ENCODE results near the gene S100A12. TPM values are rescaled to one million over a fixed set of nuclear protein-coding genes. Genes with fewer than 3 reads are reported as not detected.

S100A12 gene
- total and polyA plus RNA-seq, 7 donors: 2.9 to 23.4 (median 20.8) TPM; not detected in 4

DNA sequence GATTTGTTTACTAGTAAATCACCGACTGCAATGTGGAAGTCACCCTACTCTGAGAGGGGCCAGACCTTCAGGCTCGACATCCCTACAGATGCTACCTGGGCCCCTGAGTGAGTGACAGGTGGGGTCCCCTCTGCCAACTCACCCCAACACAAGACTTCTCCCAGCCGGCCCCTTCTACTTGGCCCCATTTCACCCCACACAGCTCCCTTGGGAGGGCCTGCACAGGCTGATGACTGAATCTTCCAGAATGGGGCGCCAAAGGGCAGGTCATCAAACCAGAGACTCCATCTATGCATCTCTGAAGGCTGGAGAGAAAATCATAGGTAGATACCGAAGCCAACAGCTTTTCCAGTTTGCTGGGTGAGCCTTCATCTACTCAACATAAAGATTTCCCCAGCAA, 24.8 kb upstream of the S100A12 start:
- 60 to 67% methylated on average over 5 of the region's 5 CpGs for WGBS, 2 donors
- Histone ChIP-seq H3K27me3 (peaks cover 0 to 11% (median 0%) of the 10 kb centered on the region in 3 donors), H3K27ac (no peak overlapping the region), H3K36me3 (no peaks in the 10 kb centered on the region), H3K9me3 (no peaks in the 10 kb centered on the region), H3K4me1 (no peaks in the 10 kb centered on the region), H3K4me3 (no peak overlapping the region)
- TF ChIP-seq POLR2A (IDR thresholded peaks at IDR 0.05) (no peak), EP300 (IDR thresholded peaks at IDR 0.05) (no peak), POLR2AphosphoS5 (IDR thresholded peaks at IDR 0.05) (no peak)
- TF ChIP-seq, protein P1, sequence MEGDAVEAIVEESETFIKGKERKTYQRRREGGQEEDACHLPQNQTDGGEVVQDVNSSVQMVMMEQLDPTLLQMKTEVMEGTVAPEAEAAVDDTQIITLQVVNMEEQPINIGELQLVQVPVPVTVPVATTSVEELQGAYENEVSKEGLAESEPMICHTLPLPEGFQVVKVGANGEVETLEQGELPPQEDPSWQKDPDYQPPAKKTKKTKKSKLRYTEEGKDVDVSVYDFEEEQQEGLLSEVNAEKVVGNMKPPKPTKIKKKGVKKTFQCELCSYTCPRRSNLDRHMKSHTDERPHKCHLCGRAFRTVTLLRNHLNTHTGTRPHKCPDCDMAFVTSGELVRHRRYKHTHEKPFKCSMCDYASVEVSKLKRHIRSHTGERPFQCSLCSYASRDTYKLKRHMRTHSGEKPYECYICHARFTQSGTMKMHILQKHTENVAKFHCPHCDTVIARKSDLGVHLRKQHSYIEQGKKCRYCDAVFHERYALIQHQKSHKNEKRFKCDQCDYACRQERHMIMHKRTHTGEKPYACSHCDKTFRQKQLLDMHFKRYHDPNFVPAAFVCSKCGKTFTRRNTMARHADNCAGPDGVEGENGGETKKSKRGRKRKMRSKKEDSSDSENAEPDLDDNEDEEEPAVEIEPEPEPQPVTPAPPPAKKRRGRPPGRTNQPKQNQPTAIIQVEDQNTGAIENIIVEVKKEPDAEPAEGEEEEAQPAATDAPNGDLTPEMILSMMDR (IDR thresholded peaks at IDR 0.05): no peak
- DNase-seq: no peak
- intact Hi-C loops (cut with DNase I): no loop called here

DNA sequence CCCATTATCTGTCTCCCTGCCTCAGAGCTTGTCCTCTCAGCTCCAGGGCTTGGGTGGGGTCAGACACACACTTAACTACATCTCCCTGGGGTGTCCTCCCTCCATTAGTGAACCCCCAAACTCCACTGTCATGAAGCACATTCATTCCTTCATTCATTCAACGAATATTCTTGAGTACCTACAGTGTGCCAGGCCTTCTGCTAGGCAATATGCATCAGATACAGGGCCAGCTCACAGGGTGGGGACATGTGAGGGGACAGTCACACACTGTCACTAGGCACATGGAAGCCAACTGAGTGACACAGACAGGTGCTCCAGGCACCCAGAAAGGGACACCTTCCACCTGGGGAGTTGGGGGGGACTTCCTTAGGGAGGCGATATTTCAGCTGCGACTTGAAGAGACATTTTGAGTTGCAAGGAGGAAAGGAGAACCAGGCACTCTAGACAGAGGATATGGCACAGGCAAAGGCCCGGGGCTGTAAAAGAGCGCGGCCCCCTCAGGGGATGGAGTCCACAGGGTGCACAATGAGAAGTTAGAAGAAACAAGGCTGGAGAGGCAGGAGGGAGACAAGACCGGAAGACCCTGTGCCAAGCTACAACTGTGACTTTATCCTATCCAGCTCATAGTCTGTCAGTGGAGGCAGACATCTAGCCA, 24.1 kb upstream of the S100A12 start:
- 89 to 91% methylated on average over 7 of the region's 7 CpGs for WGBS, 2 donors
- H3K27me3 ChIP-seq: peaks cover 0 to 11% (median 0%) of the 10 kb centered on the region in 3 donors
- no peak overlapping the region for H3K4me3 ChIP-seq
- H3K36me3 ChIP-seq: no peaks in the 10 kb centered on the region
- H3K9me3 ChIP-seq: no peaks in the 10 kb centered on the region
- DNase-seq: no peak
- H3K4me1 ChIP-seq: no peaks in the 10 kb centered on the region
- TF ChIP-seq POLR2AphosphoS5 (IDR thresholded peaks at IDR 0.05) (no peak), EP300 (IDR thresholded peaks at IDR 0.05) (no peak), POLR2A (IDR thresholded peaks at IDR 0.05) (no peak)
- TF ChIP-seq, protein P1 (IDR thresholded peaks at IDR 0.05): no peak
- intact Hi-C loops (cut with DNase I): no loop called here
- no peak overlapping the region for H3K27ac ChIP-seq

DNA sequence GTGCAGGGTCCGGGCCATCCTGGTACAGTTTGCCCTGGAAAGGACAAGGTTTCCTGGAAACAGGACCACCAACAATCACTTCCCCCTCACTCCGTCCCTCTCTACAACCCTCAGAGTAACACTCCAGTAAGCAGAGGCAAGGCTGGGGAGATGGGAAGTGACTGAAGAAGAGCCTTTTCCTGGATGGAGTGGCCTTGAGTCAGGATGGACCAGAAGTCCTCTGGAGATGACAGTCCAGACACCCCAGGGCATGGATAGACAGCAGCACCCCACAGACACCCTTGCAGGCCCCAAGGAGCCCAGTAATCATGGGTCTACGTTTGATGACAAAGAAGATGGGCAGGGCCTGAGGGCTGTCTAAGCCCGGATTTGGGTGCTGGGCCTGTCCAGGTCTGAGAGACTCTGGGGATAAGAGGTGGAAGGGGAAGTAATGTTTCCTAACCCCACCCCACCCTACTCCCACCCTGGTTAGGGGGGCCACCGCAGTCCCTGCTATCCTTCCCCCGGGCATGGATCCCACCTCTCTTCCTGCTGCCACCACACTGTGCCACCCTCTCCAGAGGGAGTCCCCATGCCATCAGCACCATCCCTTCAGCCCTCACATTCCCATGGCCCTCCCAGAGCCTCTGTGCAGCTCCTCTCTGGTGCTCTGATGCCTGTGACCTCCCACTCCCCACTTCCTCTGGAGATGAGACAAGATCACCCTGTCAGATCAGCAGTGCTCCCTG, 22.7 kb upstream of the S100A12 start:
- intact Hi-C loops (cut with DNase I): no loop called here
- Histone ChIP-seq H3K36me3 (no peaks in the 10 kb centered on the region), H3K9me3 (no peaks in the 10 kb centered on the region), H3K4me1 (no peaks in the 10 kb centered on the region), H3K27me3 (peaks cover 0 to 11% (median 0%) of the 10 kb centered on the region in 3 donors), H3K27ac (no peak overlapping the region), H3K4me3 (no peak overlapping the region)
- TF ChIP-seq, protein P1 (IDR thresholded peaks at IDR 0.05): no peak
- TF ChIP-seq POLR2AphosphoS5 (IDR thresholded peaks at IDR 0.05) (no peak), EP300 (IDR thresholded peaks at IDR 0.05) (no peak), POLR2A (IDR thresholded peaks at IDR 0.05) (no peak)
- WGBS, 2 donors: 85 to 87% methylated on average over 6 of the region's 6 CpGs
- DNase-seq: no peak

DNA sequence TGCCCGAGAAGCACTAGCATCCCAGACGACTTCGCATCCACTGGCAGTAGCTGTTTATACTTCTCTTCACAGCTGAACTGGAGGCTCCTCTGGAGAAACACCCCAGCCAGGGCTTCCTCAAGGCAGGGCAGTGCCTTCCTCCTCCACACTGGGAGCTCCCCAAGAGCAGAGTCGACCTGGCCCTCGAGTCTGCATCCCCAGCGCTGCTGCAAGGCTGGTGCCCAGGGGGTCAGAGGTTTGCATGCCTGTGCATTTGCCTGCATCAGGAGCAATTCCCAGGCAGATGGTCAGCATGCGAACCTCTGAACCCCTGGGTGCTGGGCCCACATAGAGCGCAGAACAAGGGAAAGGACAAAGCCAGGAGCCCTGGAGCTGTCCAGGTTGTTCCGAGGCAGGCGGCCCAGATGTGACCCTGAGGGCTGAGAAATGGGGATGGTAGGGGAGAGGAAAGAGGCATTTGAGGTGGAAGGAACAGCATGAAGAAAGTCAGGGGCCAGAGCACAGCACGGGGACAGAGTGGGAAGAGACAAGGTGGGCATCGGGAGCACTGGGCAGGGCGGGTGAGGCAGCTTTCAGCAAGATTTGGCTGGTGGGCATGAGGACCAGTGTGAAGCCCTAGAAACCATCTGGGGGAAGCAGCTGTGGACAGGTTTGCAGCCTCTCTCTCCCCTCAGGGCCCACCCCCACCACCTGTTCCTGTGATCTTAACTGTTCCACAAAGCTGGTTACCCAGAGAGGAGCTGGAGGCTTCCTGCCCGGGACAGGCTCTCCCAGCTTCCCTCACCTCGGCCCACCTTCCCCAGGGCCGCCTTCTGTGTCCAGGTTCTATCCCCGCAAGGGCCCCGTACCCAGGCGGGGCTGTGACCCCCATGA, 21.9 kb upstream of the S100A12 start:
- Histone ChIP-seq H3K27ac (no peak overlapping the region), H3K9me3 (no peaks in the 10 kb centered on the region), H3K27me3 (peaks cover 0 to 11% (median 0%) of the 10 kb centered on the region in 3 donors), H3K4me1 (no peaks in the 10 kb centered on the region), H3K4me3 (no peak overlapping the region), H3K36me3 (no peaks in the 10 kb centered on the region)
- WGBS, 2 donors: 79 to 86% methylated on average over 19 of the region's 19 CpGs
- DNase-seq: no peak
- intact Hi-C loops (cut with DNase I): no loop called here
- no peak for TF ChIP-seq EP300 (IDR thresholded peaks at IDR 0.05)
- no peak for TF ChIP-seq POLR2A (IDR thresholded peaks at IDR 0.05)
- no peak for TF ChIP-seq POLR2AphosphoS5 (IDR thresholded peaks at IDR 0.05)
- TF ChIP-seq, protein P1 (IDR thresholded peaks at IDR 0.05): no peak

Measured in sigmoid colon (tissue), 7 donors.